GM23248 (cell line): ENCODE results near the gene HADHA.

Experiments used
- EZH2 ChIP-seq: fragments of 200-600 bp; sonication (generic); IDR thresholded peaks from 2 replicates; pipeline ENCODE4 v1.6.1; 2018; ENCODE audit warnings: antibody characterized with exemption, mild to moderate bottlenecking; ENCODE audit not compliant: insufficient read depth, poor library complexity, severe bottlenecking
- EZH2phosphoT487 ChIP-seq: fragments of 200-600 bp; sonication (generic); IDR thresholded peaks from 2 replicates; pipeline ENCODE4 v1.6.1; 2018; ENCODE audit warnings: antibody characterized with exemption, moderate library complexity, mild to moderate bottlenecking, low read depth; ENCODE audit not compliant: insufficient read depth

GRCh38 chr2:26191316-26192159 is 52.9 kb downstream of the HADHA start:
- TF ChIP-seq EZH2phosphoT487 (no peak), EZH2 (no peak)
